HL-60/S4 treated with retinoic acid at 250 ng/mL for 4 days and 3 days (cell line): ENCODE results near the gene TRAPPC12.
"Not testable (repeated sequence)": the region's sequence is repeated elsewhere in the genome, so short reads cannot be mapped to it uniquely, and the experiment has no call there.

Experiments used
- in situ Hi-C: fragments of 300-500 bp; cut with MboI; formaldehyde crosslinking; loops from 2 replicates; pipeline ENCODE4 v1.7.0; 2022; ENCODE audit warnings: low sequenced_read_pairs

TRAPPC12 gene

GRCh38 chr2:3430740-3431490, 51.4 kb downstream of the TRAPPC12 start:
- in situ Hi-C loops: no loop called here

GRCh38 chr2:3432067-3432466, 52.6 kb downstream of the TRAPPC12 start:
- in situ Hi-C loops: no loop called here

GRCh38 chr2:3432693-3433338, 53.3 kb downstream of the TRAPPC12 start:
- in situ Hi-C loops: no loop called here

GRCh38 chr2:3433339-3433699, 53.8 kb downstream of the TRAPPC12 start:
- in situ Hi-C loops: no loop called here

GRCh38 chr2:3433776-3434400, 54.4 kb downstream of the TRAPPC12 start:
- in situ Hi-C loops: no loop called here

GRCh38 chr2:3434654-3435053, 55.2 kb downstream of the TRAPPC12 start:
- in situ Hi-C loops: no loop called here

GRCh38 chr2:3435445-3435844, 56.0 kb downstream of the TRAPPC12 start:
- in situ Hi-C loops: no loop called here

- in situ Hi-C loops: no loop called here
These were observed 61.0 kb downstream of the TRAPPC12 start for GRCh38 chr2:3440477-3440876.

GRCh38 chr2:3441465-3441864, 62.0 kb downstream of the TRAPPC12 start:
- in situ Hi-C loops: no loop called here

- in situ Hi-C loops: no loop called here
These were observed 62.7 kb downstream of the TRAPPC12 start for GRCh38 chr2:3442185-3442584.

- in situ Hi-C loops: no loop called here
These were observed 63.6 kb downstream of the TRAPPC12 start for GRCh38 chr2:3443083-3443482.

GRCh38 chr2:3443506-3444084, 64.1 kb downstream of the TRAPPC12 start:
- in situ Hi-C loops: no loop called here

- in situ Hi-C loops: no loop called here
These were observed 66.4 kb downstream of the TRAPPC12 start for GRCh38 chr2:3445891-3446290.

GRCh38 chr2:3446381-3446780, 66.9 kb downstream of the TRAPPC12 start:
- in situ Hi-C loops: no loop called here

- in situ Hi-C loops: not testable (repeated sequence)
These were observed 67.7 kb downstream of the TRAPPC12 start for GRCh38 chr2:3447186-3447585.

GRCh38 chr2:3447789-3448317, 68.4 kb downstream of the TRAPPC12 start:
- in situ Hi-C loops: no loop called here

GRCh38 chr2:3448441-3448911, 69.0 kb downstream of the TRAPPC12 start:
- in situ Hi-C loops: not testable (repeated sequence)

GRCh38 chr2:3449086-3449485, 69.6 kb downstream of the TRAPPC12 start:
- in situ Hi-C loops: no loop called here

- in situ Hi-C loops: no loop called here
These were observed 70.4 kb downstream of the TRAPPC12 start for GRCh38 chr2:3449936-3450335.

GRCh38 chr2:3450385-3451010, 71.0 kb downstream of the TRAPPC12 start:
- in situ Hi-C loops: no loop called here

- in situ Hi-C loops: no loop called here
These were observed 71.7 kb downstream of the TRAPPC12 start for GRCh38 chr2:3451169-3451568.
